GM18498 (cell line): ENCODE data around the gene BRD7.

Source experiments
- ATAC-seq: cut with Tn5 transposase; IDR thresholded peaks from one replicate; pipeline ENCODE4 v1.9.1; 2021; ENCODE audit warnings: mild to moderate bottlenecking, moderate library complexity; ENCODE audit not compliant: unreplicated experiment

BRD7 gene

DNA sequence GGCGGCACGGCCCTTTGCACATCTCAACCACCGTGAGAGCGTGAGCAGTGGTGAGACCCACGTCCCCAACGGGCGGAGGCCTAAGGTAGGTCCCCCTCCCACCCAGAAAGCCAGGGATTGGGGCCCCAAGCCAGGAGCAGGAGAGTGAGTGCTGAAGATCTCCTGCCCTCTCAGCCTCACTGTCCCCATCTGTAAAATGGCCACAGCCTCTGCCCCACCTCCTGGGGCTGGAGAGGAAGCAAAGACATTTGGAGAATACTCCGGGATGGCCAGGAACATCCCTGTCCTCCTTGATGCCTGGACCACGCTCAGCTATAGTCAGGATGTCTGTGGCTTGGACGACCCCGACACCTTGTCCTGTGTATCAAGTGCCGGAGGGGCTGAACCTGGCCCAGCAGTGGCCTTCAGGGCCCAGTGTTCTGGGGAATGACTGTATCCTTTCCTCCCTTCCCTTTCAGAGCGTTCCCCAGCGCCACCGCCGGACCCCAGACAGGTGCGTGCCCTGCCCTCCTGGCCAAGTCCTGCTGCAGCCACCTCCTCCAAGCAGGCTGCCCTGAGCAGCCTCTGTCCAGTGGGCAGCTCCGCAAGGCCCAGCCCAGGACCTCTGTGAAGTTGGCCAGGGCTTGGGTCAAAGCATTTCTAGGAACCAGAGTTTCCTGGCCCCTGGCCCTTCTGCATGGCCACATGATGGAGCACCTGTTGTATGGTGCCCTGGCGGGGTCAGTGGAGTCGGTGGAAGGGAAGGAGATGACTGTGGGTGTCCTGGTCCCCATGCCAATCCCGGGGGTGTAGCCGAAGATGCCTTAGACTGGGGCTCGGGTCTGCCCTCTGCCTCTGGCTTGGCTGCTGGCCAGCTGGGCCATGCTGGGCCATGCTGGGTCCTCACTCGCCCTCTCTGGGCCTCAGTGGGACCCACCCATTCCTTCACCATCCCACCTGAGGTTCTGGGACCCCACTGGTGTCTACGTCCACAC, 64.0 kb downstream of the BRD7 start:
- ATAC-seq = no peak

DNA sequence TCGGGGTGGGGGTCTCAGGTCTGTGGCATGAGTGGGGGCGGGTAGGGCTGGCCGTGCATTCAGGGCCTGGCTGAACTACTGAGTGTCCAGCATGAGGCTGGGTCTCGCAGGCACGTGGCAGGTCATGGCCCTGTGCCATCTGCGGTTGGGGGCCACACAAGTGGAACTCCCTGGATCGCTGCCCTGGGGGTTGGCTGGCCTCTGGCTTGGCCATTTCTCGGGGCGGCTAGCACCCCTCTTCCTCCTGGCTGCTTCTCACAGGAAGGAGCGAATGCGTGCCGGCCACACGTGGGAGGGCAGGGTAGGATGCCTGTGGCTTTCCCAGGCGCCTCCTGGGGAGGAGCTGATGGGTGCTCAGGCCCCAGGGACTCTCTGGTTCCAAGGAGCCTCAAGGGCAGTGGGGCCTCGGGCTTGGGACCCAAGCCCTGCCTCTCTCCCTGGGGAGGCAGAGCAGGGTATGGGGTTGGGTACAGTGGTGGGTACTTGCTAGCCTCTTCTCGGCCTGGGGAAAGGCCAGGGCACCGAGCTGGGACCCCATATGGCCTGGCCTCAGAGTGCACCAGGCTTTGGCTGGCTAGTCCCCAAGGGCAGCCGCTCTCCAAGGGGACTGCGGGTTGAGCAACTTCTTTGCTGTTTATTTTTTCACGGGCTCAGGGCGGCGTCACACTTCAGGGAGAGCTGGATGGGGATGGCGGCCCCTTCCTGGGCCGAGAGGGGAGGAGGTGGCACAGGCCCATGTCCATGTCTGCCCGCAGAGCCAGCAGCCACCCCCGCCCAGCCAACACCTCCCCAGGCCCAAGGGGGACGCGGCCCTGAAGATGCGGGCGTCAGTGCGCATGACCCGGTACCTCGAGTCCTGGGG, 65.0 kb downstream of the BRD7 start:
- no peak for ATAC-seq

GRCh38 chr16:50303041-50303604, 65.7 kb downstream of the BRD7 start:
- no peak for ATAC-seq

- no peak for ATAC-seq
Observed at GRCh38 chr16:50302472-50303005, 66.2 kb downstream of the BRD7 start.

DNA sequence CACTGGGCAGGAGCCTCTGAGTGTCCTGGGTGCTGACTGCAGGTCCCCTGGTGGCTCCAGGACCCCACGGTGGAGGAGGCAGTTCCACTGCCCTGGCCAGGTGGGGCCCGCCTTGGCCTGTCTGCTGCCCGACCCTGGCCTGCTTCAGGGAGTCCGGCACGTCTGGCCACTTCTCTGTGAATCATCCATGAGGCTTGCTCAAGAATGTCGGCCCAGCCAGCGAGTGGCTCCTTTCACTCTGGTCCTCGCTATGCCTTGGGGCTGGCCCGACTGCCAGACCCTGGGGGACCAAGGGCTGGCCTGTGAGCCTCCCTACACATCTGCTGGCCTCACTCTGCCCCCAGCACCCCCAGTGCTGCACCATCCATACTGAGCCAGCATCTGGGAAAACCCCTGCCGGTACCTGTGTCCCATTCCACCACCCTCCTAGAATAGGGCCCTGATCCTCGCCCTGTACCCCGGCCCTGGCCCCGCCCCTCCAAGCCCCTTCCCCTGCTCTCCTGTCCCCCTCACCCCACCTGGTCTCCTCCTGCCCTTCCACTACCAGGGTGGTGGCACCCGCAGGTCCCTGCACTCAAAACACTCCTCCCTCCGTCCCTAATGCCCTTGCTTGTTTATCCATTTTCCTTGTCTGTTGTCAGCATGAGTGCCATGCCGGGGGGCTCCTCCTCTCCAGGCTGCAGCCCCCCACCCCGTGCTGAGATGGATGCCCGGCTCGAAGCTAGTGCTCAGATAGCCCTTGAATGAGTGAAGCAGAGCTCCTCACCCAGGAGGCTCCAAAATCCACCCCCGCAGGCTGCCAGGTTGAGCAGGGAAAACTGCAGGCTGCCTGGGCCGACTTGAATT, 66.9 kb downstream of the BRD7 start:
- ATAC-seq = no peak

DNA sequence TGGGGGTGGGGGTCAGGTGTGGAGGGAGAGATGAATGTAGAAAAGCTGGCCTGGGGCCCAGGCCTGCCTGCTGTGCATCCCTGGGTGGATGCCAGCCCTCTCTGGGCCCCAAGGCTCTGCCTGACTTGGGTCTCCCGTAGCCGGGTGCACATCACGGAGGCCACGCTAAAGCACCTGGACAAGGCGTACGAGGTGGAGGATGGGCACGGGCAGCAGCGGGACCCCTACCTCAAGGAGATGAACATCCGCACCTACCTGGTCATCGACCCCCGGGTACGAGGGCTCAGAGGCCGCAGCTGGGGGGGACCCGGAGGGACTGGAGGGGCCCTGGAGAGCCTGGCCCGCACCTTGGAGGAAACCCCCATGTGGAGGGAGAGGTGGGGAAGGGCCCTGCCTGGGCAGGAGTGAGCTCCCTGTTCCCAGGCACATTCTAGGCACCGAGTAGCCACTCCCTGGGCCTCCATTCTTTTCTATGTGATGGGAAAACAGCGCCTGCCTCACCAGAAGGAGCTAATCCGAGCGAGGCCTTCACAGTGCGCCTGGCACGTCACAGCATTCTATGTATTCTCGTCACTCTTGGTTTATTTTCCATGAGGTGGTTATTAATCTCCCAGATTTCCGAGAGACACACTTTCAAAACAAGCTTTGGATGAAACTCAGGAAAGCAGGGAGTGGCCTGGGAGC, 67.7 kb downstream of the BRD7 start:
- ATAC-seq = no peak

DNA sequence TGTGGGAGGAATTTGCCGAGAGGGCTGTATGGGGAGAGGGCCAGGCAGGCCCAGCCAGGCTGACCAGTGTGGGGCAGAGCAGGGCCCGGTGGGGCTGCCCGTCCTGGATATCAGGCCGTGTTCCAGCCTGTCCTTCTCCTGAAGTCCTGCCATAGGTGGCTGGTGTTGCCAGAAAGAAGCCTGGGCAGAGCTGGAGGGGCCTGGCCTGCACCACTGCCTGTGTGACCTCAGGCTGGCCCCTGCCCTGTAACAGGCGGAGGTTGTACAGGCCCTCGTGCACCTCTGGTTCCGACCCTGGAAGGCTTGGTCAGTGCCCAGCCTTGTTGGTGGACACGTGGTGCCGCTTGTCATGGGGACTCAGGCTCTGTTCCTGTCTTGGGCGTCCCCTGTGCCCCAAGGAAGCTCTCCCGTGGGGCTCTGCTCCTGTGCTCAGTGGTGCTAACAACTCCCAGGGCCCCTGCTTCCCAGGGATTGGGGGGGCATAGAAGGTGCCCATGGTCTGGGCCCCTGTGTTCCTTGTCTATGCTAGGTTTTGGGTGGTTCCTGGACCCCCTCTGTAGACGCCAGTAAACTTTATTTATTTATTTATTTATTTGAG, 69.2 kb downstream of the BRD7 start:
- no peak for ATAC-seq

GRCh38 chr16:50298591-50299507, 69.9 kb downstream of the BRD7 start:
- no peak for ATAC-seq

GRCh38 chr16:50298075-50298460, 70.7 kb downstream of the BRD7 start:
- ATAC-seq = no peak

DNA sequence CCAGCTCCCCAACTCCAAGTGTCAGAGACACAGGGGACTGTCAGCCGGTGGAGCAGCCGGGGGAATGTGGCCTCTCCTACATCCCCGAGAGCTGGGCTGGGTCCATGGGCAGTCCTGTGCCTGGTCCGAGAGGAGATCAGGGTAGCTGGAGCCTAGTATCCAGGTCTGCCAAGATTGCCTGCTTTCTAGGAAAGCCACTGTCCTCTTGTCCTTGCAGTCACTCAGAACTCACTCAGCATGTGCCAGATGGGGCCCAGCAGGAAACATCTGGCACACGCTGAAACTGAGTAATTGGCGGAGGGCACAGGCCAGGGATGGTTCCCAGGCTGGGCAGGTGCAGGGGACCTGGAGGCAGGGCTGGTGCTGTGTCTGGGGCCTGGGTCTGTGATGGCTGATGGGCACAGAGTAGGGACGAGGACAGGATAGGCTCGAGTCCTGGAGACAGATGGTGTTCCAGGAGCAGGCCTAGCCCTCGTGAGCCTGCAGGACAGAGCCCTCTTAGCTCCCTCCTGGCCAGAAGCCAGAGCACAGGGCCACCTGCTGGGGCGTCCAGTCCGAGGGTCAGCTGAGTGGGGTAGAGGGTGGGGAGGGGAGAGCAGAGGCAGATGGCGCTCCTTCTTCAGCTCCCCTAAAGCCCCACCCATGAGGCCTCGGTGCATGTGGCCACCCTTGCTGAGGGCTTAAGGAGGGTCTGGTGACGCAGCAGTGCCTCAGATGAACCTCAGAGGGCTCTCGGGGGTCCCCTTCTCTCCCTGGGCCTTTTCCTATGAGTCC, 71.3 kb downstream of the BRD7 start:
- no peak for ATAC-seq

GRCh38 chr16:50296807-50297206, 72.0 kb downstream of the BRD7 start:
- ATAC-seq = no peak

DNA sequence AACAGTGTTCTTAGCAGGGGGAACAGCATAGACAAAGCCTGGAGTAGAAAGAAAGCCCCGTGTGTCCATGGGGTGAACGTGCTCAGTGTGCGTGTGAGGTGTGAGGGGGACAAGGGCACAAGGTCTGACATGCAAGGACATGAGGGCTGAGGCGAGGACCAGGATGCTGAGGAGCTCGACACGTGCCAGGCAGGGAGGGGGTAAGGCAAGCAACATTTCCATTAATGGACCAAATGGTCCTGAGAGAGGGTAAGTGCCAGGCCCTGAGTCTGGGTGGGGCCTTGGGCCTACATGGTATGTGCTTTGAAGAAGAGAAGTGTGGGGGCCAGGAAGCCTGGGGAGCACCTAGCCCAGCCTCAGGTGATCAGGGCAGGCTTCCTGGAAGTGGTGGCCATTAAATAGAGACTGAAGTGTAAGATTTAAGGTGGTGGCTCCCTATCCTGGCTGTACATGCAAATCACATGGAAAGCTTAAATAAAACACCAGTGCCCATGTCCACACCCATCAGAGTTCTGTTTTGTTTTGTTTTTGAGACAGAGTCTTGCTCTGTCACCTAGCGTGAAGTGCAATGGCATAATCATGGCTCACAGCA, 73.2 kb downstream of the BRD7 start:
- no peak for ATAC-seq

- no peak for ATAC-seq
Observed at GRCh38 chr16:50294955-50295354, 73.8 kb downstream of the BRD7 start.

DNA sequence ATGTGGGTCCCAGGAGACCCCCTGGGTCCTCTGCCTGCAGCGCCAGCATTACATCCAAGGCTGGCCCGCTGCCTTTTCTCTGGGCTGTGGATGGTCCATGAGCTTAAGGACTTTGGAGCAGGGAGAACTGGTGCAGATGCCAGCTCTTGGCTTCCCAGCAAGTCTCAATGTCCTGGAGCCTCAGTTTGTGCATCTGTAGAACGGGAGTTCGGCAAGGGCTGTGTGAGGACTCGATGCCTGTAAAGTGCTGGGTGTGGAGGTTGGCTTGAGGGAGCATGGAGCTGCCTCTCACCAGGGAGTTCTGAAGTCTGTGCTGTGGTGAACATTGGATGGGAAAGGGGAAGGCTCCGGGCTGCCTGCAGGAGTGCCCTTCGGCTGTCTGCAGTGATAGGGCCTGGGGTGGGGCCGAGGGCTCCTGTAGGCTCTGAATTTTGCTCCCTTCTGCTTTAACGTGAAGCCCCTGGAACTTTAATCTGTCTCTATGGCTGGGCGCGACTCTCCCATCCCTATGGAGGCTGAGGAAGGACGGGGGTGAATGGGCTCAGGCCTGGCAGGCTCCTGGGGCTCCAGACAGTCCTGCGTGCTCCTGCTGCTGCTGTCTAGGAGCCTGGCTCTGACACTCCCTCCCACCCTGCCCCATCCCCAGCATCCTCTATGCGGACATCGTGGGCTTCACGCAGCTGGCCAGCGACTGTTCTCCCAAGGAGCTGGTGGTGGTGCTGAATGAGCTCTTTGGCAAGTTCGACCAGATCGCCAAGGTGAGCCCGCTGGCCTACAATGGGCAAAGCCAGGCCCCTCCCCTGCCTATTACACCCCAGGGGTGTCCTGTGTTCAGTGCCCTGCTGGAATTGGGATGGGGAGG, 74.6 kb downstream of the BRD7 start:
- no peak for ATAC-seq

DNA sequence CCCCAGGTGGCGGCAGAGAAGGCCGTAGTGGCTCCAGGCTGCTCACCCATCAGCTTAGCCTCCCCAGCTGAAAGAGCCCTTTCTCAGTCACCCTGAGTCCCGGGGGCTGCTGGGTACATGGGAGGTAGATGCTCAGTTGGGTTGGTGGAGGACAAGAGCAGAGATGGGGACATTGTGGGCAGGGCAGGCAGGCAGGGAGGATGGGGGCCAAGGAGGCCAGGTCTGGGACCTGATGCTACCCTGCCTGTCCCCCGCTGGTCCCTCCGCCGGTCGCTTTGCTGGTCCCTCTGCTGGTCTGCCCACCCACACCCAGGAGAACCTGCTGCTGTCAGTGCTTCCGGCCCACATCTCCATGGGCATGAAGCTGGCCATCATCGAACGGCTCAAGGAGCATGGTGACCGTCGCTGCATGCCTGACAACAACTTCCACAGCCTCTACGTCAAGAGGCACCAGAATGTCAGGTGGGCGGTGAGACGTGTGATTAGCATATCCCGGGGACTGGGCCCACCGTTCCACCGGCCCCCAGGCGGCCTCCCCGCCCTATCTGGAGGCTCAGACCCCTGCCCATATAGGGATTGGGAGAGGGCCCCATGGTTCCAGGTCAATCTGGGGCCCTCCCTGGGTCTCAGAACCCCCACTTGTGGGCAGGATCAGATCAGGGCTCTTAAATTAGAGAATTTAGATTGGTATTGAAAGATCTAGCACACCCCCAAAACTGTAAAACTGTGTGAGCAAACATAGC, 75.6 kb downstream of the BRD7 start:
- no peak for ATAC-seq

DNA sequence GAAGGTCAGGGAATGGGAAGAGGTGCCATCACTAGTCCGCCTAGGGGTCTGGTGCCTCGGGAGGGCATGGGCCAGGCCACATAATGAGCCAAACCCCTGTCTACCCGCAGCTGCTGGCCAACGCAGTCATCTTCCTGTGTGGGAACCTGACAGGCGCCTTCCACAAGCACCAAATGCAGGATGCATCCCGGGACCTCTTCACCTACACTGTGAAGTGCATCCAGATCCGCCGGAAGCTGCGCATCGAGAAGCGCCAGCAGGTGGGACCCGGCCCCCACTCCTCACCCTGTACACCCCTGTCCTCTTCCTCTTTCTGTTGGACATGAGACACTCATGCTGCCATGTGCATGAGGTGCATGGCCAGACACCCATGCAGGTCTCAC, 76.2 kb downstream of the BRD7 start:
- ATAC-seq = no peak
